ENCODE data around the gene RAB20.

RAB20 gene

GRCh38 chr13:110518226-110518525 is 43.3 kb downstream of the RAB20 start:
- Mint-ChIP-seq H3K27ac (no peak overlapping the region), H3K36me3 (no peaks in the 10 kb centered on the region), H3K27me3 (no peaks in the 10 kb centered on the region), H3K9me3 (no peaks in the 10 kb centered on the region), H3K4me3 (no peak overlapping the region), H3K4me1 (no peaks in the 10 kb centered on the region)

GRCh38 chr13:110517505-110518225 is 43.9 kb downstream of the RAB20 start:
- no peaks in the 10 kb centered on the region for H3K4me1 Mint-ChIP-seq

GRCh38 chr13:110516500-110516899 is 45.0 kb downstream of the RAB20 start:
- no peaks in the 10 kb centered on the region for H3K27me3 Mint-ChIP-seq
- H3K9me3 Mint-ChIP-seq: no peaks in the 10 kb centered on the region
- H3K4me1 Mint-ChIP-seq: no peaks in the 10 kb centered on the region
- H3K27ac Mint-ChIP-seq: no peak overlapping the region
- H3K36me3 Mint-ChIP-seq: no peaks in the 10 kb centered on the region
- no peak overlapping the region for H3K4me3 Mint-ChIP-seq

More at GRCh38 chr13:110517505-110518225, 43.9 kb downstream of the RAB20 start:
- H3K9me3 Mint-ChIP-seq: no peaks in the 10 kb centered on the region
- H3K4me3 Mint-ChIP-seq: no peak overlapping the region
- H3K36me3 Mint-ChIP-seq: no peaks in the 10 kb centered on the region
- no peaks in the 10 kb centered on the region for H3K27me3 Mint-ChIP-seq
- H3K27ac Mint-ChIP-seq: no peak overlapping the region

- Mint-ChIP-seq H3K4me3 (no peak overlapping the region), H3K27ac (no peak overlapping the region), H3K36me3 (no peaks in the 10 kb centered on the region), H3K9me3 (no peaks in the 10 kb centered on the region), H3K4me1 (no peaks in the 10 kb centered on the region), H3K27me3 (no peaks in the 10 kb centered on the region)
These were observed 49.3 kb downstream of the RAB20 start for GRCh38 chr13:110512198-110512740.

GRCh38 chr13:110511509-110512181 is 49.9 kb downstream of the RAB20 start:
- Mint-ChIP-seq H3K36me3 (no peaks in the 10 kb centered on the region), H3K4me1 (no peaks in the 10 kb centered on the region), H3K27ac (no peak overlapping the region), H3K4me3 (no peak overlapping the region), H3K9me3 (no peaks in the 10 kb centered on the region), H3K27me3 (no peaks in the 10 kb centered on the region)

- H3K36me3 Mint-ChIP-seq: no peaks in the 10 kb centered on the region
- H3K9me3 Mint-ChIP-seq: no peaks in the 10 kb centered on the region
- no peak overlapping the region for H3K4me3 Mint-ChIP-seq
- peaks cover 2% of the 10 kb centered on the region for H3K27me3 Mint-ChIP-seq
- no peak overlapping the region for H3K27ac Mint-ChIP-seq
- H3K4me1 Mint-ChIP-seq: no peaks in the 10 kb centered on the region
These were observed 51.3 kb downstream of the RAB20 start for GRCh38 chr13:110509971-110510786.

- peaks cover 2% of the 10 kb centered on the region for H3K27me3 Mint-ChIP-seq
- H3K4me3 Mint-ChIP-seq: no peak overlapping the region
- H3K36me3 Mint-ChIP-seq: no peaks in the 10 kb centered on the region
- H3K9me3 Mint-ChIP-seq: no peaks in the 10 kb centered on the region
- no peaks in the 10 kb centered on the region for H3K4me1 Mint-ChIP-seq
- no peak overlapping the region for H3K27ac Mint-ChIP-seq
These were observed 52.0 kb downstream of the RAB20 start for GRCh38 chr13:110509478-110509926.

- no peaks in the 10 kb centered on the region for H3K4me1 Mint-ChIP-seq
- no peak overlapping the region for H3K27ac Mint-ChIP-seq
These were observed 53.7 kb downstream of the RAB20 start for GRCh38 chr13:110507678-110508381.

GRCh38 chr13:110506859-110507566 is 54.5 kb downstream of the RAB20 start:
- Mint-ChIP-seq H3K36me3 (no peaks in the 10 kb centered on the region), H3K27me3 (peaks cover 2% of the 10 kb centered on the region), H3K27ac (no peak overlapping the region), H3K9me3 (no peaks in the 10 kb centered on the region), H3K4me1 (no peaks in the 10 kb centered on the region), H3K4me3 (no peak overlapping the region)

More at GRCh38 chr13:110507678-110508381, 53.7 kb downstream of the RAB20 start:
- H3K27me3 Mint-ChIP-seq: peaks cover 2% of the 10 kb centered on the region
- H3K9me3 Mint-ChIP-seq: no peaks in the 10 kb centered on the region
- H3K36me3 Mint-ChIP-seq: no peaks in the 10 kb centered on the region
- no peak overlapping the region for H3K4me3 Mint-ChIP-seq

- no peaks in the 10 kb centered on the region for H3K4me1 Mint-ChIP-seq
- no peak overlapping the region for H3K4me3 Mint-ChIP-seq
- H3K27ac Mint-ChIP-seq: no peak overlapping the region
- H3K27me3 Mint-ChIP-seq: peaks cover 2% of the 10 kb centered on the region
- H3K9me3 Mint-ChIP-seq: no peaks in the 10 kb centered on the region
- no peaks in the 10 kb centered on the region for H3K36me3 Mint-ChIP-seq
These were observed 55.1 kb downstream of the RAB20 start for GRCh38 chr13:110506396-110506795.

- peaks cover 2% of the 10 kb centered on the region for H3K27me3 Mint-ChIP-seq
- H3K9me3 Mint-ChIP-seq: no peaks in the 10 kb centered on the region
- no peak overlapping the region for H3K27ac Mint-ChIP-seq
- H3K36me3 Mint-ChIP-seq: no peaks in the 10 kb centered on the region
- H3K4me3 Mint-ChIP-seq: no peak overlapping the region
- H3K4me1 Mint-ChIP-seq: no peaks in the 10 kb centered on the region
These were observed 55.9 kb downstream of the RAB20 start for GRCh38 chr13:110505594-110505993.

GRCh38 chr13:110503979-110504499 is 57.5 kb downstream of the RAB20 start:
- no peaks in the 10 kb centered on the region for H3K4me1 Mint-ChIP-seq
- peaks cover 2% of the 10 kb centered on the region for H3K27me3 Mint-ChIP-seq
- no peaks in the 10 kb centered on the region for H3K36me3 Mint-ChIP-seq
- no peaks in the 10 kb centered on the region for H3K9me3 Mint-ChIP-seq
- no peak overlapping the region for H3K27ac Mint-ChIP-seq
- H3K4me3 Mint-ChIP-seq: no peak overlapping the region

- Mint-ChIP-seq H3K36me3 (no peaks in the 10 kb centered on the region), H3K27ac (no peak overlapping the region), H3K9me3 (no peaks in the 10 kb centered on the region), H3K4me3 (no peak overlapping the region), H3K4me1 (no peaks in the 10 kb centered on the region), H3K27me3 (peaks cover 2% of the 10 kb centered on the region)
These were observed 58.3 kb downstream of the RAB20 start for GRCh38 chr13:110503037-110503901.

GRCh38 chr13:110501188-110501587 is 60.3 kb downstream of the RAB20 start:
- H3K4me3 Mint-ChIP-seq: no peak overlapping the region
- H3K36me3 Mint-ChIP-seq: no peaks in the 10 kb centered on the region
- H3K27me3 Mint-ChIP-seq: no peaks in the 10 kb centered on the region

More at GRCh38 chr13:110501188-110501587, 60.3 kb downstream of the RAB20 start:
- Mint-ChIP-seq H3K9me3 (no peaks in the 10 kb centered on the region), H3K27ac (no peak overlapping the region), H3K4me1 (no peaks in the 10 kb centered on the region)

Measured in activated naive CD4-positive, alpha-beta T cell treated with anti-CD3 and anti-CD28 coated beads, Interleukin-2, amount 50 U/mL, for 24 hours (primary cell).